GM21737 (cell line): ENCODE data around the gene SIGLEC10.
A peak's percentile ranks its signal among the peaks of the same experiment; 100 is the strongest.

Source experiments
- ATAC-seq: cut with Tn5 transposase; IDR thresholded peaks from one replicate; pipeline ENCODE4 v1.9.1; 2021; ENCODE audit warnings: mild to moderate bottlenecking, moderate library complexity; ENCODE audit not compliant: unreplicated experiment

The SIGLEC10 gene

DNA sequence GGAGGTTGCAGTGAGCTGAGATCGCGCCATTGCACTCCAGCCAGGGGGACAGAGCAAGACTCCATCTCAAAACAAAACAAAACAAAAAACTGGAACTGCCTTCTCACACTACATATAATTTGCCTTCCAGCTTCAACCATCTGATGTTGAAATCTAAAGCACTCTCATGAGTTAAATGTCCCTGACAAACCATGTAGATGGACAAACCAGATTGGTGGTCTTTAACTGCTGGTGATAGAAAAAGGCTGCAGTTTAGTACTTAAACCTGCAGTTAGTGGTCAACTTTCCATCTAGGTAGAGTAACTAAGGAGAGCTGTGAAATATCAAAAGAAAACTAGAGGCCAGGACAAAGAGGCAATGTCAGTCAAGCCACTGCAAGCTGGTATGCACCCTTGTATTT lies 21.3 kb downstream of the SIGLEC10 start:
- no peak for ATAC-seq

DNA sequence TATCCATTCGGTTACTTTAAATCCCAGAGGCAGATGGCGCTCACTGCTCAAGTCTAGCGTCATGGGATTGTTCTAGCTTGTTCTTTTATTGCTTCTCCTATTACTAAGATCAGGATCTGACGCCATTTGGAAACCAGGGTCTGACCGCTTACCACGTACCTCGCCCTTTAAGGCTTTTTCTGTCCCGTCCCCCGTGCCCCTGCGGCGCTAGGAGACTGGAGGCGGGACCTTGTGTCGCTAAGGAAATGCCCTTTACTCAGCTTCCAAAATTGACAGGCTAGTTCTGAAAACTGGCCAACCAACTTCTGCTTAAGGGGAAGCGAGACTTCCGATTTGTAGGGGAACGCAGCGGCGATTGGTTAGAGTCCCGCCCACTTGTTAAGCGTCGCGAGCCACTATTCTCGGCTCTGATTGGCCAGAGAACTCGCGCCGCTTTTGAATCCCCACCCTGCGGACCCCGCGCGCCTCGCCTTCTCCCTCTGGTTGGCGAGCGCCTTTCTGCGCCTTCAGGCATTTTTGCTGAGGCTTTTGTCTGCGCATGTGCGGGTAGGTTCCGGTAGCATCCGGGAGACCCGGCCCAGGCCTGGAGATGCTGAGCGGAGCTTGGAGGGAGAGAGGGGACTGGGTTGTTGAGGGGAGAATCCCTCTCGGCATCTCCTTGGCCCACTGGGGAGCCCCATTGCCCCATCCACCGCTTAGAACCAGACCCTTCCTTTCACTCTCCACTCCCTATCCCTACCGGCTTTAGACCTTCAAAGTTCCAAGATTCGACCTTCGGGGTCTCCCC lies 23.2 kb downstream of the SIGLEC10 start:
- peak; percentile 86 for ATAC-seq

DNA sequence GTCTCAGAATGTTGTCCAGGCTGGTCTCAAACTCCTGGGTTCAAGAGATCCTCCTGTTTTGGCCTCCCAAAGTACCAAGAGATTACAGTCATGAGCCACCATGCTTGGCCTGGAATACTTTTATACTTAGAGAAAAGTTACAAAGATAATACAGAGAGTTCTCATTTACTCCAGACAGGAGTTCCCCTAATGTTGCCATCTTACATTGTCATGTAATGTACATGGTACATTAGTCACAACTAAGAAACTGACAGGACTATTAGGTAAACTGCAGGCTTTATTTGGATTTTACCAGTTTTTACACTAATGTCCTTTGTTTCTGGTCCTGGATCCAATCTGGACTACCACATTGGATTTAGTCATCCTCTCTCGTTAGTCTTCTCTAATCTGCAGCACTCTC lies 24.7 kb downstream of the SIGLEC10 start:
- ATAC-seq = no peak

DNA sequence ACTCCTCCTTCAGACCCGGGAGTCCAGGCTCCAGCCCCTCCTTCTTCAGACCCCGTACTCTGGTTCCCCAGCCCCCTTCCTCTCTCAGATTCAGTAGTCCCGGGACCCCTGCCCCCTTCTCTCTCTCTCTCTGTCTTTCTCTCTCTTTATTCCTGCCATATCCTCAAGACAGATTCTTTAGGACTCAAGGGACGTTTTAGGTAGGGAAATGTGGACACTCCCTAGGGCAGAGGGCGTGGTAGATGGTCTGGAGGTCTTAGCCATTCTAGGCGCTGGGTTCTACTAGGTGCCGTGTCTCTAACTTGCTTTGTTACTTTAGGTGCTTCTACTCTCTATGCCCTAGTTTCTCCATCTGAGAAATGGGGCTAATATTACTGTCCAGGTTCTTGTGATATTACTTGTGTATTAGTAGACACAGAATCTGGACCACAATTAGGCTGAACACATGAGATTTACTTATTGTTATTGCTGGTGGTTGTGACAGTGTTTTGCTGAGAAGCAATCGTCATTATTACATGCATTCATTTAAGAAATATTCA lies 26.3 kb downstream of the SIGLEC10 start:
- ATAC-seq = no peak

DNA sequence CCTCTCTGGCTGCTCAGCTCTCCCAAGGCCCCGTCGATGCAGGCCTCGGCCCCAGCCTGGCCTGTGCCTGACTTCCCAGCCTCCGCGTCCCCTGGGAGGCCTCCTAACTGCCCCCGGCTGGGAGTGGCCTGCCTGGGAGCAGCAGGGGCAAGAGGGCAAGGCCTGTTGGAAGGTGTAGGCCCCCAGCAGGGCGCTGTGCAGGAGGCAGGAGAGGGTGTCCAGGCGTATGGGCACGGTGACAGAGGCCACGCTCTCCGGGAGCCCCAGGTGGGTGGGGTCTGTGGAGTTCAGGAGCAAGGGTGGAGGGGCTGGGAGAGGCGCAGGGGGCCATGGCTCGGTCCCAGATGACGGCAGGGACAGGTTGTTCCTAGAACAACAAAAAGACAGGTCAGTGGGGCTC lies 28.3 kb downstream of the SIGLEC10 start:
- ATAC-seq = no peak

DNA sequence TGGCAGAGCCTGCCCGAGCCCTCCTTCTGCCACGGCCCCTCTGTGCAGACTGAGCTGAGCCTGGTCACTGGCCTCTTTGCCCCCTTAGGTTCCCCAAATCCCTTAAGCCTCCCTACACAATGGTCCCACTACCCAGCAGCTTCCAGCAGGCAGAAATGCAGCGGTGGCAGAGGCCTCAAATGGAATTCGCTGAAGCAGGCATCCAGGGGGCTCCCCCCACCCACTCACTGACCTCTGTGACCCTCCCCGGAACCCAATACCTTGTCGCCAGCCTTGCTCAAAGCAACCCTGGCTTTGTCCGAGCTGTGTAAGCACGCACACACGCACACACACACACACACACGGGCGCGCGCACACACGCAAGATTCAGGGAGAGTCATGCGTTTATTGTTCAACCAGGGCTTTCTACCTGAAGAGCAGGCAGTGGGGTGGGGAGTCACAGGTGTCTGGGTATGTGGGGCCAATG lies 29.5 kb downstream of the SIGLEC10 start, which contains the start of gene LIM2:
TSS of gene LIM2 (minus strand) at position 51 of the 466 bp plus-strand sequence. CDS start 531 bp downstream, outside the sequence.
- no peak for ATAC-seq

DNA sequence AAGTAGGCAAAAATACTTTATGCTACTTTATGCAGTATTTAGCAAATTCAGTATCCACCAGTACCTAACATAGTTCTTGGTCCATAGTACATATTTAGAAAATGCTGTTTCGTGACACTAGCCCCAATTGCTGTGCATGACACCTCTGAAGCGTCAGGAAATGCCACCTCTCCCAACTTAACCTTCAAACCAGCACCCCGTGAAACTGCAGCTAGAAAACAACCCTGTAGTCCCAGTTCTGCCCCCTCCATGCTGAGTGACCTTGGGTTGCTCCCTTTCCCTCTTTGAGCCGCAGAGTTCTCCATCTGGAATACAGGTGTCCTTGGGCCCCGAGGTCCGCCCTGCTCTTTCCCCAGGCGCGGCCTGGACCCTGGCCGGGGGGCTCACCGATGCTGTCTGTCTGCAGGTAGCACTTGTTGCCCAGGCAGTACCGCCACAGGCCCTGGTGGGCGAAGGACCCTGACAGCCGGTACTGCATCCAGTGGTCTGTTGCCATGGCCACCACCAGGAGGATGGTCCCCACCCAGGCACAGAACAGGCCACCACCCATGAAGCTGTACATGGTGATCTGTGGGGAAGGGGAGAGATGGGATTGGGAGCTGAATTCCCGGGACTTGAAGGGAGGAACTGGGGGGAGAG lies 30.4 kb downstream of the SIGLEC10 start:
- no peak for ATAC-seq

DNA sequence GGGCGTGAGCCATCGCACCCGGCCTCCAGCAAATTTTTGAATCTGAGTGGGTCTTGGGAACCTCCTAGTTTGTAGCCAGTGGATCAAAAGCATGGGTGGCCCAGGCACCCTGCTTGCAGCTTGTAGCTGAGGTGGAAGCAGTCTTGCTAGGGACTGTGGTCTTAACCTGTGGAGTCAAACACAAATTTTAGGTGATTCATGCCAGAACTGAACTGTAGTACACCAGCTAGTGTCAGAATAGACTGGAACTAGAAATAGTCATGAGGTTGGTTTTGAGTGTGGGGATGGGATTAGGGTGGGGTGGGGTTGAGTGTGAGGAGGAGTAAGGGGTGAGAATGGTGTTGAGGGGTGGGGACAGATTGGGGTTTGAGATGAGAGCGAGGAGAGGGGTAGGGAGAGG lies 35.4 kb downstream of the SIGLEC10 start:
- no peak for ATAC-seq

DNA sequence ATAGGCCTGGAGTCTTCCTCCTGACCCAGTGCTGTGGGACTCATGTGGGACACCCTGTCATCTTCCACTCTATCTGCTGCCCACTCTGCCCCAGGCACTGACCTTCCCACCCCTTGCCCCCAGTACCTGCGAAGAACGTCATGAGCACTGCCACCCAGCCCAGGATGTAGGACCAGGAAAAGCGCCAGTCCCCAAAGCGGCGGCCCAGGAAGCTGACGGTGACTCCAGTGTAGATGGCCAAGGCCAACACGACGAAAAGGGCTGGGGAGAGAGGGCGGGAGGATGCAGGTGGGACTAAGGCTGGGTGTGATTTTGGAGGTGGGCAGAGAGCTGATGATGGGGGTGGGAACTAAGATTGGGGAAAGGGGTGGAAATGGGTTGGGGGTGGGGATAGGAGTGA lies 37.1 kb downstream of the SIGLEC10 start:
- no peak for ATAC-seq

DNA sequence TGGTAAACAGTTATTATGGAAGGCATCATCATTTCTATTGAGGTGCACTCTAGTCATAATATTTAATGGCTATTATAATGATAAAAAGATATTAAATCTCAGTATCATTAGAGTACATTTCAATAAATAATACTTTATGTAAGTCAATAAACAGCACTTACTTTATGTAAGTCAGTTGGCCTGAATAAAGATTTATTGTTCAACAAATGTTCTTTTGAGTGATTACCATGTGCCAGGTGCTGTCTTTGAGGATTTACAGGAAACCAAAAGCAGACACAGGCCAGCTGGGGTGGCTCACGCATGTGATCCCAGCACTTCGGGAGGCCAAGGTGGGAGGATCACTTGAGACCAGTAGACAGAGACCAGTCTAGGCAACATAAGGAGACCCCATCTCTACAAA lies 40.0 kb downstream of the SIGLEC10 start:
- no peak for ATAC-seq

DNA sequence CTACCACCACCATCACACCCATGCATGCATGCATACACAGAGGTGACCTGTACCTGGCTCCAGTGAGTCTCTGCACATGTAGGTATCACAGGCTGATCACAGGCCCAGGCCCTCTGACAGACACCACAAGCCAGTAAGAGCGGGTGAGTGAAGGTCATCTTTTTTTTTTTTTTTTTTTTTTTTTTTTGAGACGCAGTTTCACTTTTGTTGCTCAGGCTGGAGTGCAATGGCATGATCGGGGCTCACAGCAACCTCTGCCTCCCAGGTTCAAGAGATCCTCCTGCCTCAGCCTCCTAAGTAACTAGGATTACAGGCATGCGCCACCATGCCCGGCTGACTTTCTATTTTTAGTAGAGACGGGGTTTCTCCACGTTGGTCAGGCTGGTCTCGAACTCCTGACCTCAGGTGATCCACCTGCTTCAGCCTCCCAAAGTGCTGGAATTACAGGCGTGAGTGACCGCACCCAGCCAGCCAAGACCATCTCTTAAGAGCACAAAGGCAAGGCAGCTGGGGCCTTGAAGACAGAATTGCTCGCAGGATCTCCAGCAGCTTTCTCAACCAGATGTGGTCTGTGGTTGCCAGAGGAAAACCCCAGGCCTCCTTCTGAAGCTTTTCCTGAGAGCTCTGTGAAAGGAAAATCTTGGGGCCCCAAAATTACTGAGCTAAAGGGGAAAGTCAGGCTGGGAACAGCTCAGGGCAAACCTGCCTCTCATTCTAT lies 41.8 kb downstream of the SIGLEC10 start:
- ATAC-seq = no peak

DNA sequence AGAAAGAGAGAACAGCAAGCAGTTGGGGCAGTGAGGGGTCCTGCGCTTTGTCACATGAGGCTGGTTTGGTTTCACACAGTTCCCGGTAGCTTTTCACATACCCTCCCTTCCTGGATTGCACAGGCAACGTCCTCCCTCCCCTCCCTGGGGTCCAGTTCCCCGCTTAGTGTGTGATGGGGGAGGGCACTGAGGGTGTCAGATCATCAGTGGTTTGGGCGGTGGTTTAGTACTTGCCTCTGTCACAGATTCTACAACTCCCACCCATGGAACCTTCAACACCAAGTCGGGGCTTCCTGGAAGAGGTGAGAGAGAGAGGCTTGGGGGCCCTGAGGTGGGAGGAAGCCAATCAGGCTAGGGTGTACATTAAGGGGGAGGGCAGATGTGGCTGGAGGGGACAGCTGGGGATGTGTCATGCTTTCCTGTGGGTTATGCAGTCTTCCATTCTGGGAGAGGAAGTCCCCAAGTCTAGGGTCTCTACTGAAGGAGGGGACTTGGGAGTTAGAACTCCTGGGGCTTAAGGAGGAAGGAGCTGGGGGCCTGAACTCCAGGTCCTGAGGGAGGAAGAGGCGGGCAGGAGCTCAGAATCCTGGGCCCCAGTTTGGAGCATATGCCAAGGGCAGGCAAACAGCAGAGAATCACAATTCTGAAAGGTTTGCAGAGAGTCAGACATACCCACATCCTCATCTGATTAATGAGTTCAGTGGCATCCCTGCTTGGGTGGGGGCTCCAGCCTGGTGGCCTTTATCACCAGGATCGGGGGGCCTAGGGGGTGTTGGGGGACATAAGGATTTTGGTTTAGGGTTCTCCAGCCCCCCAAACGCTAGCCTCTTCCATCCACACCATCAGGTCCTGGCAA lies 44.6 kb downstream of the SIGLEC10 start, which contains the start of gene NKG7:
TSS of gene NKG7 (minus strand) at position 6 of the 856 bp plus-strand sequence. CDS start 119 bp downstream, outside the sequence.
- no peak for ATAC-seq

DNA sequence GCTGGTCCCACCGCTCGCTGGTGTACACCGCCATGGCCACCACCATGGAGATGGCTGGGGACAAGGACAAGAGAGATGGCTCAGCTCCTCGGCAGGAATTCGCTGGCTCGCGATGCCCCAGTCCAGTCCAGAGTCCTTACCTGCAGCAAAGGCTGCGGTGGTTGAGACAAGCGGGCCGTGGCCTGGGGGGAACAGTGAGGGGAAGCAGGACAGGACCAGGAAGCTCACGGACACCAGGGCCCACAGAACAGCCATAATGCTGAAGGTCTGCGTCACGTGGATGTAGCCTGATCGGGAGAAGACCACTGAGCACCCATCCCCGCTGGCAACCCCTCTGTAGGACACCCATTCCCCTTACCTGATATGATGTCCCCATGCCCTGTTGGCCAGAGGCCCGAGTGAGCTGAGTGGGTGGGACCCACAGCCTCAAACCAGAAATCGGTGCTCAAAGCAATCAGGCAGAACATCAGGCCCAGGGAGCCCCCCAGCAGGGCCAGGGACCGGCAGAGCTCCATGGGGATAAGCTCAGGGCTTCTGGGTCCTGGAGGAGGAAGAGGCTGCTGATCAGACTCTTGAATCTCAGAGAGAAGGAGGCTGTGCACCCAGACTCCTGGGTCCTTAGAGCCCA lies 45.3 kb downstream of the SIGLEC10 start:
- ATAC-seq = no peak

DNA sequence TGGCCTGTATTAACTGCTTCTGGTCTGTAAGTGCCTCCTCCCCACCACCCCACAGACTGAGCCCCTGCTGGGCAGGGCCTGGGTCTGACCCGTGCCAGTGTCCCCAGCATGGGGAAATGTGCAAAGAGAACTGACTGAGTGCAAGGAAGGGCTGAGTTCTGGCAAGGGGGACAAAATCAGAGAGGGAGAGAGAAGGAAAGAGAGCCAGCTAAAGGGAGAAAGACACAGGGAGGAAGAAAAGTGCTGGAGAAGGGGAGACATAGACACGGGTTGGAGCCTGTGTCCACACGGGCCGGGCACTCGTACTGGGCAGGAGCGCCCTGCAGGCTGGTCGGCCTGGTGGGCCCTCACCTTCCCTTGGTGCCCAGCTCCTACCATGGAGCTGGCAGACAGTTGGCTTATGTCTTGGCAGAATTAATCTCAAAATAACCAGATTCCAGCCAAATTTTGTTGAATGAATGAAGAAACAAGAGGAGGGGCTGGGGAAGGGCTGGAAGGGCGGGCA lies 46.2 kb downstream of the SIGLEC10 start:
- no peak for ATAC-seq

DNA sequence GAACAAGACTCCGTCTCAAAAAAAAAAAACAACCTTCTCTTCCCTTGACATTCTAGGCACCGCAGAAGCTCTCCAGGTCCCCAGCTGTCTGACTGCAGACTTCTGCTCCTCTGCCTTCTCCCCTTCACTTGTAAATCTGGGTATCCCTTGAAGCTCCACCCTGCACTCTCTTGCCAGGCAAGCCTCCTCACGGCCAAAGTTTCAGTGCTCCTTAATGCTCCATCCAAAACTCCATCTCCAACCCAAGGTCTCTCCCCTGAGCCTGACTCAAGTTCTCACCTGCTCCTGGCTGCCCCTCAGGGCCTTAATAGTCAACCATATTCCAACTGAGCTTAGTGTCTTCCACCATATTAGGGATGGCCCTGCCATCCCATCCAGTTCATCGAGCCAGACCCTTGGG lies 47.2 kb downstream of the SIGLEC10 start:
- ATAC-seq = no peak

DNA sequence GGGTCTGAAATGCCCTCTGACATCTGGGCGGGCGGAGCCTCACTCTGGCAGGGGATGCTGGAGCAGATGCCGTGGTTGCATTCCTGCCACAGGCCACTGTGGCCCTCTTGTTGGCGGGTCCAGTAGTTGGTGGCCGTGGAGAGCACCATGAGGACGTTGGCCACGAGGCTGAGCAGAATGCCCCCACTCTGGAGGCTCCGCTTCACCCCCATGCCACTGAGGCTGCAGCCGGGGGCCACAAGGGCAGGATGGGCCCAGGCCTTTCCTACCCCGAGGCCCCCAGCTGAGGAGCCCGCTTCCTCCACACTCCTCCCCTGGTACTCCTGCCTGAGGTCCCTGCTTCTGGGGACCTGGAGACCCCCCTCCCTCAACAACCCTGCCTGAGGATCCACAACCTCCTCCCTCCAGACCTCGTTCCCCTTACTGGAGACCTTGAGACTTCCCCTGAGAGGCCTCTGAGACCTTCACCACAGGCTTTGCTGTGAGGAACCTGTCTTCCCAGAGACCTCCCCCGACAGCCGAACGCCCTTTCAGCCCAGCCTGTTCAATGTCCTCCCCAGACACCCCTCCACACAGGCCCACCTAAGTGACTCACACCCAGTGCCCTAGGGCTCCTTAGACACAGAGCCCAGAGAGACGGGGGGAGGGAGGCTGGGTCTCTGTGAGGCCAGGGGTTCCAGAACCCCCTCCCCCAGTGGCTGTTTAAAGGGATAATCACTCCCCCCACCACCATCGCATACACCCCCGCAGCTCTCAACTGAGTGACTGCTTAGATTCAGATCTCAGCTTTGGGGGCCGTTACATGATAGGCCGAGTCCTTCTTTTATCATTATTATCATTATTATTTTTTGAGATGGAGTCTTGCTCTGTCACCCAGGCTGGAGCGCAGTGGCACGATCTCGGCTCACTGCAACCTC lies 48.8 kb downstream of the SIGLEC10 start, which contains the start of gene CLDND2:
TSS of gene CLDND2 (minus strand) at position 638 of the 917 bp plus-strand sequence. CDS start at position 212, 426 bp downstream.
- no peak for ATAC-seq

DNA sequence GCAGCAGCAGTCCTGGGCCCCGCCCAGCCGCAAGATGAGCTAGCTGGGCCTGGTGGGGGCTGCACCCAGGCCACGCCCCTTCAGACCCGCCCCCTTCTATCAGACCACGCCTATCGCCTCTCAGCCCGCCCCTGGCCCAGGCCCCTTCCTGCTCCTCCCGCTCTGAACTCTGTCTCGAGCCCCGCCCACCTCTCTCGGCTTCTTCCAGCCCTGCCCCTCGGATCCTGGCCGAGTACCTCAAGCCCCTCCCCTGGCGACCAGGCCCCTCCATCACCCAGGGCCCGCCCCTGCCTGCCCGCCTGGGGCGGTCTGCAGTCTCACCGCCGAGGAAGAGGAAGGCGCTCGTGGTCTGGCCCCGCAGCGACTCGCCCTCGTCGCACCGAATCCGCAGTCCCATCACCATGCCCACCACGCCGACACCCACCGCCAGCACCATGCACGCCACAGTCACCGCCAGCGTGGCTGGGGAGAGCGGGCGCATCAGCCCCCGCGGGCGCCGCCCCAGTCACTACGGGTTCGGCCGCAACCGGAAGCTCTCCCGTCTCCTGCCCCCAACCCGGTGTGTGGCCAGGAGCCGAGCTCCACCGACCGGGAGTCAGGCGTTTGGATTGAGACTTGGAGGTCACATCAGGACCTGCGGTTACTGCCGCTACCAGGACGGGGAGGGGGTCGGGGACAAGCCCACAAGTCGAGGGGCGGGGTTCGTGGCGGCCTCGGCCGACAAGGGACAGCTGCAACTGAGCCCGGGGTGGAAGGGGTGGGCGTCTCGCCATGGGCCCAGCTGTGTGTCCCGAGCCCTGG lies 49.7 kb downstream of the SIGLEC10 start:
- peak; percentile 74 for ATAC-seq

DNA sequence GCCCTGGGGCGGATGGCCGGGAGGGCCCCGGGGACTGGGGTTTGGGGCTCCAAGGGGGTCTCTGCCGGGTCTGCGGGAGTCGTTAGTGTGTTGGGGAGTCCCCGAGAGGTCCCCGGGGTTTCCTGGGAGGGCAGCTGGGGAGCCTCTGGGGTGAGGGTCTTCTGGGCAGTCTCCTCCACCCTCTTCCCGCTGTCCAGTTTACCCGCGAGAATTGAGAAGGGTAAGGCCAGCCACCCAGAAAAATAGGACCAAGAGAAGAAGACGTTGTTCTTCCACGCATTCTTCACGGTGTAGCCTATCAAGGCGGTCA lies 50.2 kb downstream of the SIGLEC10 start:
- no peak for ATAC-seq
